NCI-H1092 treated with DMSO at 0.1 percent for 48 hours (cell line): ENCODE data around the gene XIAP.
"Not testable (repeated sequence)": the region's sequence is repeated elsewhere in the genome, so short reads cannot be mapped to it uniquely, and the experiment has no call there.

Experiments
- DNase-seq: peaks from one replicate; lab custom pipeline; 2025; lab: John Stamatoyannopoulos, UW

The XIAP gene

GRCh38 chrX:123859846-123860838, at the start of gene XIAP:
TSS of gene XIAP (plus strand) at chrX:123860053. CDS start at chrX:123885663, 25,610 bp downstream.
- DNase-seq: peak; percentile 90

GRCh38 chrX:123814343-123814742, 45.5 kb upstream of the XIAP start:
- no peak for DNase-seq

GRCh38 chrX:123814934-123815394, 44.9 kb upstream of the XIAP start:
- peak; percentile 76 for DNase-seq

- no peak for DNase-seq
Measured at GRCh38 chrX:123817288-123817894, 42.5 kb upstream of the XIAP start.

- DNase-seq: no peak
Measured at GRCh38 chrX:123818243-123818642, 41.6 kb upstream of the XIAP start.

- DNase-seq: no peak
Measured at GRCh38 chrX:123822965-123823364, 36.9 kb upstream of the XIAP start.

- DNase-seq: no peak
Measured at GRCh38 chrX:123830309-123830708, 29.5 kb upstream of the XIAP start.

- peak; percentile 54 for DNase-seq
Measured at GRCh38 chrX:123833387-123833786, 26.5 kb upstream of the XIAP start.

GRCh38 chrX:123834116-123834515, 25.7 kb upstream of the XIAP start:
- DNase-seq: no peak

- DNase-seq: no peak
Measured at GRCh38 chrX:123835661-123836371, 24.0 kb upstream of the XIAP start.

GRCh38 chrX:123845129-123845528, 14.7 kb upstream of the XIAP start:
- not testable (repeated sequence) for DNase-seq

- DNase-seq: no peak
Measured at GRCh38 chrX:123846577-123847038, 13.2 kb upstream of the XIAP start.

GRCh38 chrX:123847056-123847455, 12.8 kb upstream of the XIAP start:
- DNase-seq: no peak

- DNase-seq: no peak
Measured at GRCh38 chrX:123849096-123849495, 10.8 kb upstream of the XIAP start.

- not testable (repeated sequence) for DNase-seq
Measured at GRCh38 chrX:123849906-123850305, 9.9 kb upstream of the XIAP start.

GRCh38 chrX:123851079-123851478, 8.8 kb upstream of the XIAP start:
- no peak for DNase-seq

- no peak for DNase-seq
Measured at GRCh38 chrX:123854329-123854728, 5.5 kb upstream of the XIAP start.

- DNase-seq: peak; percentile 90
Measured at GRCh38 chrX:123859409-123859845, 426 bp upstream of the XIAP start.

GRCh38 chrX:123860983-123861382, 1.1 kb downstream of the XIAP start:
- peak; percentile 32 for DNase-seq

- no peak for DNase-seq
Measured at GRCh38 chrX:123869488-123869887, 9.6 kb downstream of the XIAP start.

GRCh38 chrX:123871309-123871708, 11.5 kb downstream of the XIAP start:
- DNase-seq: no peak

- no peak for DNase-seq
Measured at GRCh38 chrX:123873956-123874355, 14.1 kb downstream of the XIAP start.
